Measurements from ENCODE around the gene ARMC7.
"Not testable (repeated sequence)": the region's sequence is repeated elsewhere in the genome, so short reads cannot be mapped to it uniquely, and the experiment has no call there.

Gene ARMC7

DNA sequence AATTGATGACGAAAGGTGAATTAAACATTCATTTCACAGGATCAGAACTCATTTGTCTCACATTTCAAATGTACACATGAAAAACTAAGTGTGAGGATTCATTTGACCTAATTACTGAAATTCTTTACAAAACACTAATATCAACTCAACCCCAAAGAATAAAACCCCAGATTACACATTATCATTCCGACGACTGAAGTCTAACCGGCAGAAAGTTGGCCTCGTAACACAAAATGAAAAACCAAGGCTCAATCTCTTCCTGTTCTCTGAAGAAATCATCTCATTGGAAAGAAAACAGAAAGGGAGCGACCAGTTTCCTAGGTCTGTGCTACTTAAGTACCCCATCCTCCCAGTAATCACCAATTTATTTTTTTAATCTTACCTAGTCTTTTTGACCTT is 42.8 kb downstream of the ARMC7 start:
- no peak for DNase-seq (ENCODE audit: low read depth in 1 of 2, low spot score in 1 of 2)

DNA sequence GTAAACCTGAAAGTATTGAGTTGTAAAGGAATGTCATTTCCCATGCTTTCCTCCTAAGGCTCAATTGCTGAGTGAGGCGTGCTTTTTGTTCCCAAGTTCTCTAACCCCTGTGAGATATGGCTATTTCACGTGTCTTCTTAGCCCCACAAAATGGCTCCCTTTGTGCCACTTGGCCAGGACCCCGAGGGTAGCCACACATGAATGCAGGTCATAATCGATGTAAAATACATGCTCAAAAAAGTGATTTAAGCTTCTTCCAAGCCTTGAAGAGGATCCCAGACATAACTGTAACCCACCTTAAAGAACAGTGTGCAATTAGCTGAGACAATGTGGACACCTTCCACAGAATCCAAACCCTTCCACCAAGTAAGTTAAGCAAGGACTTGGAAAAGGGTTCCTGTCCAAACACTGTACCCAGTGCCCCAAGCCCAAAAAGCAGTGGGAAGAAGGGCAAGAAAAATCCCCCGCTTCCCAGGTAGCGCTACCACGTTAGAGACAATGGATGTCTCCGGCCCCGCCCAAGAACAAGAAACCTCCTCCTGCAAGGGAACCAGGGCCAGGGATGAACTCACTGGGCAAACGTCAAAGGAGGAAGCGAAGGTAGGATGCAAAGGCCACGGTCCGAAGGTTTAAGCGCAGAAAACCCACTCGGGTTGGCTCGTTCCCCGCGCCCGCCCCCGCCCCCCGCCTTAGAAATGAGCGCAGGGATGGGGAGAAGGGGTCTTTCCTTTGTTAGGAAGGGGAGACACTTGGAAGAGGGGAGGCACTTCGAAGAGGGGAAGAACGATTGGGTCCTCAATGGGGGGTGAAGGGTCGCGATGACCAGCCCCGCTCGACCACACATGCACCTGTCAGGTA is 43.4 kb downstream of the ARMC7 start:
- DNase-seq (ENCODE audit: low read depth in 1 of 2, low spot score in 1 of 2): no peak

DNA sequence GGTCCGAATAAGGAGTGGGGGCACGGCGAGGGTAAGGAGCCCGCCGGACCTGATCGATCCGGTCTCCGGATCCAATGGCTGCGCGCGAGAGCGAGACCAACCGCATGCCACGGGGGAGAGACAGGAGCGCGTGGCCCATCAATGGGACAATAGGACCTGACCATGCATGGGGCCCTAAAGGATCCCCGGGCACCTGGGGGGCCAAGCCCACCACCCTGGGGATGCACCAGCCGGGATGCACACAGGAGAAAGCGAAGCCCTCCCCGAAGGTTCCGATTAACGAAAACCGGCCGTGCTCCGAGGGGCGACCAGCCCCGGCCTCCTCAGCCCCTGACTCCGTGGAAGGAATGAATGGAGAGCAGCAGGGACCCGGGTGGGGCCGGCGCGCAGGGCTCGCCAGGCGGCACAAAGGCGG is 44.0 kb downstream of the ARMC7 start:
- DNase-seq (ENCODE audit: low read depth in 1 of 2, low spot score in 1 of 2): no peak

DNA sequence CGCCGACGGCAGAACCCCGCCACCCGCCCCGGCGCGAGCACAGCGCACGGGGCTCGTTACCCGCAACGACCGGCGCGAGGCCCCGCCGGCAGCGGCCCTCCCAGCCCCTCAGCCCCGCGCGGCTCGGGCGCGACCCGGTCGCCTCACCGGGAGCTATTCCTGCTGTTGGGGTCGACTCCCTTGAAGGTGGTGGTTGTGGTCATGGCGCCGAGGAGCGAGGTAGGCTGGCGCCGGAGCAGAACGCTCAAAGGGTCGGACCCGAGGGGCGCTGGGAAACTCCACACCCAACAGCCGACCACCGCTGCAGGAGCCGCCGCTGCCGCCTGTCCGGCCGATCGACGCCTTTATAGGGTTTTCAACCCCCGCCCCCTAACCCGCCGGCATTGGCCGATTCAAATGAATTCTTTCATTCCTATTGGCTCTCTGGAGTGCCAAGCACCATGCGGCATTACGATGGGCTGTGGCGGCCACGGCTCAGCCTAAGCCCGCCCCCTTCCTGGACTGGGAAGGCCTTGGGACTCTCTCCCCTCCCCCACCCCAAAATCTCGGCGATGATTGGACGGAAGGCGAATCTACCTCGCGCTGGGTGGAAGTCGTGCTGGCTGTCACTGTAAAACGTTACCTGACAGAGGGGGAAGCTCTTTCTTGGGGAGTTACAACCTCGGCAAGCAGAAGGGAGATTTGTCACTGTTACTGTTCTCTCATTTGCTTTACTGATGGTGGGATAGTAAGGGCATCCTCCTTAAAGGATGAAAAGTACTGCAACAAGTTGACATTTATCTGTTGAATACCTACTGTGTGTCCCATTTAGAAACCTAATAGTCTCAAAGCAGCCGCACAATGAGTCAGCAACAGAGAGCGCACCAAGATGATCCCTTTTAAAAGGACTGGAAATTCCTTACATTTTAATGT is 44.7 kb downstream of the ARMC7 start, which contains the start of gene JPT1:
TSS of gene JPT1 (minus strand) at position 318 of the 912 bp plus-strand sequence. CDS start at position 203, 115 bp downstream.
- peak; percentile 87 to 99 for DNase-seq (ENCODE audit: low read depth in 1 of 2, low spot score in 1 of 2)

DNA sequence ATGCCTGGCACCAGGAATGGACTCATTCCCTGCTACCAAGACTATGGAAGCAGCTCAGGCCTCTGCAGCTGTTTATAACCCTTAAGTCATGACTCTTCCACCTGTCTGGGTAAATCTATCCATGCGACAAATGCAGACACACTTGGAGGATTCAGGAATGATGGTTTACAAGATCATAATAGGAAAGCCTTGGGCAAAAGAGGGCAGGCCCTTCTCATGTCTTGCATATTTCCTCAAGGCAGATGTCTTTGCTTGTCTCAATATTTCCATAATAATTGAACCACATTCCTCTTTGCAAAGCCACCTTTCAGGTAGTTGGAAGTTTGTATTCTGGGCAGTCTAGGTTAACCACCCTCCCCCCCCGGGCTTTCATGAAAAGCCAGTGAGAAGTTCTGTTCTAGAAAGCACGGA is 45.4 kb downstream of the ARMC7 start:
- DNase-seq (ENCODE audit: low read depth in 1 of 2, low spot score in 1 of 2): no peak

DNA sequence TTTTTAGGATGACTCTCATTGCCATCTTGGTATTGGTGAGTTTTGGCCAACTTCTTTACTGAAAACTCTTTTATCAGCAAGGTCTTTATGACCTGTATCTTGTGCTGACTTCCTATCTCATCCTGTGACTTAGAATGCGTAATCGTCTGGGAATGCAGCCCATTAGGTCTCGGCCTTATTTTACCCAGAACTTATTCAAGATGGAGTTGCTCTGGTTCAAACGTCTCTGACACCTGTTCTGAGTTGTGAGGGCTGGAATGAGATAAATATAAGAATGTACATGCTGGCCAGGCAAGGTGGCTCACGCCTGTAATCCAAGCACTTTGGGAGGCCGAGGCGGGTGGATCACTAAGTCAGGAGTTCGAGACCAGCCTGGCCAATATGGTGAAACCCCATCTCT is 48.7 kb downstream of the ARMC7 start:
- not testable (repeated sequence) for DNase-seq (ENCODE audit: low read depth in 1 of 2, low spot score in 1 of 2)

DNA sequence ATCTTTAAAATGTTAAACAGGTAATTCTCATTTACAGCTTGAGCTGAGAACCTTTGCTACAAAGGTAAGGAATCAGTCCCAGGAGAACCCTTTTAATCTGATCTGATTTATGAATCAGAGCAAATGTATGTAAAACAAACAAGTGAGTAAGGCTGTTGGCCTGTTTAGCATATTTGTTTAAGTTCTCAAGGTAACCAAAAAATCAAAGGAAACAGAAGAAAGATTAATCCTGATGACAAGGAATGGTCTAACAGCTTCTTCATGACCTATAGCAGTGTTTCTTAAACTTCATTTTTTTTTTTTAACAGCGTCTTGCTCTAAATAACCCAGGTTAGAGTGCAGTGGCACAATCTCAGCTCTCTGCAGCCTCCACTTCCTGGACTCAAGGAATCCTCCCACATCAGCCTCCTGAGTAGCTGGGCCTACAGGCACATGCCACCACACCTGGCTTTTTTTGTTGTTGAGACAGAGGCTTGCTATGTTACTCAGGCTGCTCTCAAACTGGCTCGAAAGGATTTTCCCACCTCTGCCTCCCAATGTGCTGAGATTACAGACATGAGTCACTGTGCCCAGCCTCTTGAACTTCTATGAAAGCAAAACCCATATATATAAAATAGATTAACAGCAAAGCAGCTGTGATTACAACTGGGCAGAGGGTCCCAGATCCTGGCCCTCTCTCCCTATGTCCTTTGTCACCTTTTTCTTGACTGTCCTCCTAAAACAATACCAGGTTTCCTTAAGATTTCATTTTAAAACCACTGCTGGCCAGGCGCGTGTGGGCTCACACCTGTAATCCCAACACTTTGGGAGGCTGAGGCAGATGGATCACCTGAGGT is 49.6 kb downstream of the ARMC7 start:
- no peak for DNase-seq (ENCODE audit: low read depth in 1 of 2, low spot score in 1 of 2)

DNA sequence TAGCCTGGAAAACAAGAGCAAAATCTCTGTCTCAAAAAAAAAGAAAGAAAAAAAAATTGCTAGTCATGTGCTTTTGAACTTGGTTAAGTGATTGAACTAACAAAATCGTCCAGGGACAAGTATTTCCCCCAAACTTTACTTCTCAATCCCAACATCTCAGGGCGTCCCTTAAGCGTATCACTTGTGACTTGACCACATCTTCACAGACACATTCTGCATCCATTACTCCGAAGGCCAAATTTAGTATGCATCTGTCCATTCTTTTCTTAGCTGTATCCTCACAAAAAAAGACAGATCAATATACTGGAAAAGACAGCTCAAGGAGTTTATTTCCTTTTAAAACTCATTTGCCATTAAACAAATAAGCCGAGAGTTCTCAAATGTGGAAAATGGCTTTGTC is 50.4 kb downstream of the ARMC7 start:
- DNase-seq (ENCODE audit: low read depth in 1 of 2, low spot score in 1 of 2): no peak

DNA sequence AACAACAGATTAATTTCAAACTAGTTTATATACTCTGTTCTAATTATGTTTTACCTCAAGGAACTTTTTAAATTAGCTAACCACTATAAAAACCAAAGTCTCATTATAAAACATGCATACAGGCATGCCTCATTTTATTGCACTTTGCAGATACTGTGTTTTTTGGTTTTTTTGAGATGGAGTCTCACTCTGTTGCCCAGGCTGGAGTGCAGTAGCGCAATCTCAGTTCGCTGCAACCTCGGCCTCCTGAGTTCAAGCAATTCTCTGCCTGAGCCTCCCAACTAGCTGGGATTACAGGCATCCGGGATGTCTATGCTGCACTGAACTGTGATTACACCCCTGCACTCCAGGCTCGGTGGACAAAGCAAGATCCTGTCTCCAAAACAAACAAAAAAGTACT is 53.3 kb downstream of the ARMC7 start:
- no peak for DNase-seq (ENCODE audit: low read depth in 1 of 2, low spot score in 1 of 2)

DNA sequence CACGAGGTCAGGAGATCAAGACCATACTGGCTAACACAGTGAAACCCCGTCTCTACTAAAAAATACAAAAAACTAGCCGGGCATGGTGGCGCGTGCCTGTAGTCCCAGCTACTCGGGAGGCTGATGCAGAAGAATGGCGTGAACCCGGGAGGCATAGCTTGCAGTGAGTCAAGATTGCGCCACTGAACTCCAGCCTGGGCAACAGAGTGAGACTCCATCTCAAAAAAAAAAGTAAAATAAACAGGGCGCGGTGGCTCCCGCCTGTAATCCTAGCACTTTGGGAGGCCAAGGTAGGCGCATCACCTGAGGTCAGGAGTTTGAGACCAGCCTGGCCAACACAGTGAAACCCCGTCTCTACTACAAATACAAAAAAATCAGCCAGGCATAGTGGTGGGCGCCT is 54.8 kb downstream of the ARMC7 start:
- DNase-seq (ENCODE audit: low read depth in 1 of 2, low spot score in 1 of 2): not testable (repeated sequence)

DNA sequence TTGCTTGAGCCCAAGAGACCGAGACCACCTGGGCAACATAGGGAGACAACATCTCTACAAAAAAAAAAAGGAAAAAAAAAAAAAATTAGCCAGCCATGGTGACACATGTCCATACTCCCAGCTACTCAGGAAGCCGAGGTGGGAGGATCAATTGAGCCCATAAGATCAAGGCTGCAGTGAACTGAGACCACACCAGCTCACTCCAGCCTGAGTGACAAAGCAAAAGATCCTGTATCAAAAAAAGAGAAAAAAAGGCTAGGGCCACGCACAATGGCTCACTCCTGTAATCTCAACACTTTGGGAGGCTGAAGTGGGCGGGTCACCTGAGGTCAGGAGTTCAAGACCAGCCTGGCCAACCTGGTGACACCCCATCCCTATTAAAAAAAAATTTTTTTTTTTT is 59.2 kb downstream of the ARMC7 start:
- no peak for DNase-seq (ENCODE audit: low read depth in 1 of 2, low spot score in 1 of 2)

DNA sequence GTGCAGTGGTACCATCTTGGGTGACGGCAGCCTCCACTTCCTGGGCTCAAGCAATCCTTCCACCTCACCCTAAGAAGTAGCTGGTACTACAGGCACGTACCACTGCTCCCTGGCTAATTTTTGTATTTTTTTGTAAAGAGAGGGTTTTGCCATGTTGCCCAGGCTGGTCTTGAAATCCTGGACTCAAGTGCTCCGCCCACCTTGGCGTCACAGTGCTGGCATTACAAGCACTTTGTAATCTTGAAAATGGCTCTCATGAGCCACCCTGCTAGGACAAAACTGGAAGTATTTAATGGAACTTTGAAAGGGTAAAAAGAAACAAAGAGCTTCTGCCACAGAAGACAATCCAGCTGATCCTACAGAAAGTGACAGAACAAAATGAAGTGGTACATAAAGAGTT is 63.8 kb downstream of the ARMC7 start:
- DNase-seq (ENCODE audit: low read depth in 1 of 2, low spot score in 1 of 2): no peak

DNA sequence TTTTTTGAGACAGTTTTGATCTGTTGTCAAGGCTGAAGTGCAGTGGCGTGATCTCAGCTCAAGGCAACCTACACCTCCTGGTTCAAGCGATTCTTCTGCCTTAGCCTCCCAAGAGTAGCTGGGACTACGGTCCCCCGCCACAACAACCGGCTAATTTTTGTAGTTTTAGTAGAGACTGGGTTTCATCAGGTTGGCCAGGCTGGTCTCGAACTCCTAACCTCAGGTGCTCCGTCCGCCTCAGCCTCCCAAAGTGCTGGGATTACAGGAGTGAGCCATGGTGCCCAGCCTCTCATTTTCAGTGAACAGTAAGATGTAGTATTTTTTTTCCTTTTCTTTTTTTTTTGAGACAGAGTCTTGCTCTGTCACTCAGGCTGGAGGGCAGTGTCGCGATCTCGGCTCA is 65.2 kb downstream of the ARMC7 start:
- DNase-seq (ENCODE audit: low read depth in 1 of 2, low spot score in 1 of 2): no peak

DNA sequence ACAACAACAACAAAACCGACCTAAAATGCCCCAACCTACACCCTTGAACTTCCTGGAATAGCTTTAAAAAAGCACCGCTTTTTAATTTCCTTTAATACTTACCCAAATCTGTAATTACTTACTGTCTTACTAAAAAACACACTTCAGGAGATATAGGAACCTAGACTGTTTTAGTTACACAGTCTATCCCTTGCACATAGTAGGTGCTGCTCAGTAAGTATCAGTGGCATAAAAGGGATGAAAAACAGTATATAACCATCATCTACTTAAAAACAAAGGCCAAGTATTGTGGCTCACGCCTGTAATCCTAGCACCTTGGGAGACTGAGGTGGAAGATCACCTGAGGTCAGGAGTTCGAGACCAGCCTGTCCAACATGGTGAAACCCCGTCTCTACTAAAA is 66.9 kb downstream of the ARMC7 start:
- DNase-seq (ENCODE audit: low read depth in 1 of 2, low spot score in 1 of 2): no peak

DNA sequence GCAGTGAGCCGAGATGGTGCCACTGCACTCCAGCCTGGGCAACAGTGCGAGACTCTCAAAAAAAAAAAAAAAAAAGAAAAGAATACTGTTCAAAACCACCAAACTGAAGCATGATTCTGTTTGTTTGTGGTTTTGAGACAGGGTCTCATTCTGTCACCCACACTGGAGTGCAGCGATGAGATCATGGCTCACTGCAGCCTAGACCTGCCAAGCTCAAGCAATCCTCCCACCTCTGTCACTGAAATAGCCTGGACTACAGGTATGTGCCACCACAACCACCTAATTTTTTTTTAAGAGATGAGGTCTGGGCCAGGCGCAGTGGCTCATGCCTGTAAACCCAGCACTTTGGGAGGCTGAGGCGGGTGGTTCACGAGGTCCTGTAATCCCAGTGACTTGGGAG is 68.7 kb downstream of the ARMC7 start:
- DNase-seq (ENCODE audit: low read depth in 1 of 2, low spot score in 1 of 2): no peak
